Fibroblast of lung (primary cell): ENCODE data around the gene MTOR. TPM values are rescaled to one million over a fixed set of nuclear protein-coding genes. Genes with fewer than 3 reads are reported as not detected.
"Not testable (repeated sequence)": the region's sequence is repeated elsewhere in the genome, so short reads cannot be mapped to it uniquely, and the experiment has no call there.

Experiments used
- DNase-seq, 2 donors: peaks; one replicate each; pipeline versions ENCODE4 v3.0.0 to v3.0.0-alpha.2; 2010; ENCODE audit warnings: low read depth in 2 of 2
- H2AFZ ChIP-seq: 2 replicates; pipeline ENCODE4 v1.5.1; 2012; ENCODE audit warnings: low read length, control low read depth, inconsistent platforms
- H3K27ac ChIP-seq: 2 replicates; pipeline ENCODE4 v1.5.1; 2011; ENCODE audit warnings: low read length, control low read depth; ENCODE audit not compliant: insufficient read depth
- H3K27me3 ChIP-seq: 2 replicates; pipeline ENCODE4 v1.5.1; 2011; ENCODE audit warnings: mild to moderate bottlenecking, low read length; ENCODE audit not compliant: control insufficient read depth, insufficient read depth
- H3K36me3 ChIP-seq: 2 replicates; pipeline ENCODE4 v1.5.1; 2011; ENCODE audit warnings: low read length; ENCODE audit not compliant: control insufficient read depth, insufficient read depth
- H3K4me1 ChIP-seq: 2 replicates; pipeline ENCODE4 v1.5.1; 2011; ENCODE audit warnings: low read length; ENCODE audit not compliant: control insufficient read depth, insufficient read depth; ENCODE audit errors: extremely low read depth
- H3K4me2 ChIP-seq: 2 replicates; pipeline ENCODE4 v1.5.1; 2011; ENCODE audit warnings: low read length, control low read depth; ENCODE audit not compliant: insufficient read depth; ENCODE audit errors: extremely low read depth
- H3K4me3 ChIP-seq, 4 experiments: fragments of 200-600 bp in 1 of 4; sonication (generic) in 1 of 4; replicated peaks in 1 of 4; 2 replicates each; pipeline ENCODE4 v1.5.1; 2011 to 2016; ENCODE audit warnings: low read length in 4 of 4, low read depth in 3 of 4, mild to moderate bottlenecking in 3 of 4, control low read depth in 2 of 4, inconsistent platforms in 1 of 4, mixed read lengths in 1 of 4; ENCODE audit not compliant: insufficient read depth in 1 of 4; ENCODE audit errors: control extremely low read depth in 1 of 4
- H3K79me2 ChIP-seq: 2 replicates; pipeline ENCODE4 v1.5.1; 2012; ENCODE audit warnings: mild to moderate bottlenecking, low read length, inconsistent platforms; ENCODE audit not compliant: control insufficient read depth, insufficient read depth
- H3K9ac ChIP-seq: 2 replicates; pipeline ENCODE4 v1.5.1; 2011; ENCODE audit warnings: mild to moderate bottlenecking, low read length, control low read depth; ENCODE audit not compliant: insufficient read depth
- H3K9me3 ChIP-seq: 2 replicates; pipeline ENCODE4 v1.5.1; 2012; ENCODE audit warnings: low read depth, low read length; ENCODE audit not compliant: control insufficient read depth, insufficient read depth
- H4K20me1 ChIP-seq: 2 replicates; pipeline ENCODE4 v1.5.1; 2011; ENCODE audit warnings: low read length; ENCODE audit not compliant: control insufficient read depth, insufficient read depth; ENCODE audit errors: extremely low read depth
- CTCF ChIP-seq, 2 donors: IDR thresholded peaks in 1 of 2; conservative IDR thresholded peaks in 1 of 2; 1 replicate in 1 of 2; 2 replicates in 1 of 2; pipeline ENCODE4 v1.5.1; 2011 to 2012; ENCODE audit warnings: low read length in 2 of 2, control low read depth in 1 of 2, inconsistent platforms in 1 of 2, low read depth in 1 of 2, mild to moderate bottlenecking in 1 of 2
- EZH2 ChIP-seq: IDR thresholded peaks from 2 replicates; pipeline ENCODE4 v1.5.1; 2012; ENCODE audit warnings: low read length, control low read depth, mild to moderate bottlenecking; ENCODE audit errors: missing control alignments
- polyA plus RNA-seq, 2 donors: library from polyadenylated mRNA; depleted of rRNA in 1 of 2; stranded (reverse) in 1 of 2; unstranded in 1 of 2; fragments of >200 nt; gene quantifications; 2 replicates each; pipeline ENCODE4 v1.2.1, GENCODE V29; 2011 to 2012; ENCODE audit warnings: missing spikeins in 1 of 2
- total RNA-seq: library from RNA; depleted of rRNA; stranded (reverse); fragments of >200 nt; gene quantifications from 2 replicates; pipeline ENCODE4 v1.2.1, GENCODE V29; 2014

Gene MTOR
- total and polyA plus RNA-seq, 2 donors (not counting 1 experiment from before 2014, with no cell fraction given): 20.2 to 36.2 TPM

- no peak overlapping the region for H2AFZ ChIP-seq
- DNase-seq: no peak
- H3K27me3 ChIP-seq: no peaks in the 10 kb centered on the region
- TF ChIP-seq CTCF (conservative IDR thresholded peaks at IDR 0.05 in 1 of 2, IDR thresholded peaks at IDR 0.05 in 1 of 2; ENCODE audit: low read depth in 1 of 2, low read length in 2 of 2) (no peak), EZH2 (no peak)
- H3K4me2 ChIP-seq: no peak overlapping the region
- H3K9me3 ChIP-seq: no peaks in the 10 kb centered on the region
- no peak overlapping the region for H3K9ac ChIP-seq
- H3K4me3 ChIP-seq: no peak overlapping the region
- H3K79me2 ChIP-seq: no peaks in the 10 kb centered on the region
- no peak overlapping the region for H3K27ac ChIP-seq
- H3K4me1 ChIP-seq: no peaks in the 10 kb centered on the region
- peaks cover 19% of the 10 kb centered on the region for H3K36me3 ChIP-seq
- no peaks in the 10 kb centered on the region for H4K20me1 ChIP-seq
Observed at GRCh38 chr1:11080931-11081330, 181.4 kb downstream of the MTOR start.

GRCh38 chr1:11078631-11079030 is 183.7 kb downstream of the MTOR start:
- H4K20me1 ChIP-seq: no peaks in the 10 kb centered on the region
- H3K4me3 ChIP-seq: no peak overlapping the region
- H3K27ac ChIP-seq: no peak overlapping the region
- H3K27me3 ChIP-seq: no peaks in the 10 kb centered on the region
- no peaks in the 10 kb centered on the region for H3K4me1 ChIP-seq
- H3K4me2 ChIP-seq: no peak overlapping the region
- no peak for TF ChIP-seq CTCF (conservative IDR thresholded peaks at IDR 0.05 in 1 of 2, IDR thresholded peaks at IDR 0.05 in 1 of 2; ENCODE audit: low read depth in 1 of 2, low read length in 2 of 2)
- no peak for TF ChIP-seq EZH2
- H3K36me3 ChIP-seq: peaks cover 19% of the 10 kb centered on the region
- no peak overlapping the region for H3K9ac ChIP-seq
- H3K9me3 ChIP-seq: no peaks in the 10 kb centered on the region
- H3K79me2 ChIP-seq: no peaks in the 10 kb centered on the region
- H2AFZ ChIP-seq: no peak overlapping the region
- DNase-seq: peak; percentile 17 to 51

- H3K36me3 ChIP-seq: peaks cover 28% of the 10 kb centered on the region
- H3K9ac ChIP-seq, H2AFZ ChIP-seq, H3K4me1 ChIP-seq, H3K79me2 ChIP-seq, H4K20me1 ChIP-seq, H3K4me2 ChIP-seq, H3K9me3 ChIP-seq, DNase-seq, H3K27ac ChIP-seq, H3K4me3 ChIP-seq, H3K27me3 ChIP-seq: not testable (repeated sequence)
Observed at GRCh38 chr1:11073398-11073797, 189.0 kb downstream of the MTOR start.
